GM19463 (cell line): ENCODE results near the gene CDKN1C.

ENCODE experiments used
- ATAC-seq: cut with Tn5 transposase; IDR thresholded peaks from one replicate; pipeline ENCODE4 v1.9.1; 2021; ENCODE audit warnings: mild to moderate bottlenecking, moderate library complexity; ENCODE audit not compliant: unreplicated experiment

CDKN1C gene

DNA sequence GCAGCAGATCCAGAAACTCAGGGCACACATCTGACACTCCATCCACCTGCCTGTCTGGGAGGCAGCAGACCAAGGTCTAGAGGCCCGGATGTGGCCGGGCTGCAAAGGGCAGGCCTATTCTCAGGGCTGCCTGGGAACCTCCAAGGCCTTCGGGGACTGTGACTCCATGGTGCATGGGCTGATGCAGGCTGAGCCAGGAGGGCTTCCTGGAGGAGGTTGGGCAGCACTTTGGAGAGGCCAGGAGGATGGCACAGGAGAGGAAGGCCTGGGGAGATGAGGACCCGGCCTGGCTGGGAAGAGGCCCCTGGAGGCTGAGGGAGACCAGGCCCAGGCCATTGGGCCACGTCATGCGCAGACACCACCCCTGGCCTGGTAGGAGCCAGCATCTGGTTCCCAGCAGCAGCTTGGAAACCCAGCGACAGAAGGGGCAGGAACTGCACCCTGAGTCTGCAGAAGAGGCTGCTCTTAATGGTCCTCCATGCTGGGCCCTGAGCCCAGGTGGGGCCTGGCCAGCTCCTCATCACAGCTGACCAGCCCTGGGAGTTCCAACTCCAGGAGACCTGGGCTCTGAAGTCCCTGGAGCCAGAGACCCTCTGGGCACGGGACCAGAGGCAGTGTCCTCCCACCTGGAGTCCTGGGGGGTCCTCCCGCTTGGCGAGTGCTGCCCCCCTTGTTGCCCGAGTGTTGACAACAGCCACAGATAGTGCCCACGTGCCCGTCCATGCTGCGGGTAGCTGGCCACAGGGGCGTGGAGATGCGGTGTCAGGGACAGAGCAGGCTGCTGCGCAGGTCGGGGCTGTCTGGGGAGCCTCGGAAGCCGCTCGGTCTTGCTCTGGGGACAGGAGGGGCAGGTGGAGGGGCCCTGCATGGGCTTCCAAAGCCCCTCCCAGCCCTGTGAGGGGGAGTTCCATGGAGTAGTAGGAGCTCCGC lies 38.1 kb upstream of the CDKN1C start:
- no peak for ATAC-seq

DNA sequence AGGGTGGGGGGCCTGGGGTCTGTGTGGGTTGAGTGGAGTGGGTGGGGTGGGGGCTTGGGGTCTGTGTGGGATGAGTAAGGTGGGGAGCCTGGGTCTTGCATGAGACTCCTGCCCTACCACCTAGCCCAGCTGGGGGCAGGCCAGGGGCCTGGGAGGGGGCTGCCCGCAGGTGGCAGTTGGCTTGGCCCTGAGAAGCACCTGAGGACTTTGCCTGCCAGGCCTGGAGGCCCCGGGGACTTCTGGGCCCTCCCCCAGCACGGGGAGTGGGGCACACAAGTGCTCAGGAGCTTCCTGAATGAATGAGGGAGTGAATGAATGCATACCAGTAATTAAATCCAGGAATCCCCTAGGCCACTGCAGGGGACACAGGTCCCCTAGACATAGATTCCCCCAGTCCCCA lies 37.1 kb upstream of the CDKN1C start:
- ATAC-seq = no peak

DNA sequence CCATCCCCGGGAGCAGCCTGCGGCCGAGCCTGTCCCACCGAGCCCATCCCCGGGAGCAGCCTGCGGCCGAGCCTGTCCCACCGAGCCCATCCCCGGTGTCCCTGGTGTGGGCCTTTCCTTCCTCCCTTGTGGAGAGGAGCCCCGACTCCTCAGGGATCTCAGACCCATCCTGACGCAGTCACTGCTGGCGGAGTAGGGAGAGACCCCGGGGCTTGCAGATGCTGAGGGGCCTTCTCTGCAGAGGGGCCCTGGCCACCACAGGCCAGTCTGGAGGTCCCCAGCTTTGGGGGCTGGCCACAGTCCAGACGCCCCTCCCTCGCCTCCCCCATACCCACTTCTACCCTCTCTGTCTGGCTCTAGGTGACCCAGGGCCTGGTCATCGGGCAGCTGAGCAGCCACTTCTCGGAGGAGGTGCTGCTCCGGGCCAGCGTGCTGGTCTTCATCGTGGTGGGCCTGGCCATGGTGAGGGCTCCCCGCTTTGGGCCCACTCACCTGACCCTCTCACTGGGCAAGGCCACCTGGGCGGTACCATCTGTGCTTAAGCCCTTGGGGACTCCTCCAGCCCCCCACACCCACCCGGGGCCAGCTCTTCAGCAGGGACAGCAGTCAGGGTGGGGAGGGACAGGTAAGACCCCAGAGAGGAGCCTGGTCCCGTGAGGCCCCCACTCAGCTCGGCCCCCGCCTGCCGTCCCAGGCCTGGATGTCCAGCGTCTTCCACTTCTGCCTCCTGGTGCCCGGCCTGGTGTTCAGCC lies 36.3 kb upstream of the CDKN1C start:
- no peak for ATAC-seq

DNA sequence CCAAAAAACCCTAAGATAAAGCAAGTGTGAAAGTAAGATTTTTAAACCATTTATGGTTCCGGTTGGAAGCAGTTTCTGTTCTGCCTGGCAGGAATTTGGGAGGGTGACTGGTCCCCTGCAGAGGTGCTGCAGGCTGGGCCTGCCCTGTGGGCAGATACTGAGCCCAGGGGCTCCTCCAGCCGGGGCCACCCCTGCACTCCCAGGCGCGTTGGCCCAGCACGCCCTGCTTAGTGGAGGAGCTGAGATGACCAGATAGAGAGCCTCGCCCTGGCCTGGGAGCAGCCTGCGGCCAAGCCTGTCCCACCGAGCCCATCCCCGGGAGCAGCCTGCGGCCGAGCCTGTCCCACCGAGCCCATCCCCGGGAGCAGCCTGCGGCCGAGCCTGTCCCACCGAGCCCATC lies 35.7 kb upstream of the CDKN1C start:
- no peak for ATAC-seq

DNA sequence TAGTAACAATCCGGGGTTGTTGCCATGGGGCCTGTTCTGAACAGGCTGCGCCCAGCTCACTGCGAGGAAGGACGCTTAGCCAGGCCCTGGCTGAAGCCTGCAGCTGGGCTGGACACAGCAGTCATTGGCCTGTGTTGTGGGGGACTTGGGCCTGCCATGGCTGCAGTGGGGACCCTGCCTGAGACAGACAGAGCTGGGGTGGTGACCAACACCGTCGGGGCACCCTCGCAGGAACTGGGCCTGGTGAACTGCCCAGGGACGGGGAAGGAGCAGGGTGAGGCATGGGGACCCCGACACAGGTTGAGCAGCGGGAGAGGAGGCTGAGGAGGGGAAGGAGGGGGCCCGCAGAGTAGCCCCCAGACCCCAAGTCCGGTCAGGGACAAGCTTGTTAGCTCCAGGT lies 34.8 kb upstream of the CDKN1C start:
- ATAC-seq = no peak

DNA sequence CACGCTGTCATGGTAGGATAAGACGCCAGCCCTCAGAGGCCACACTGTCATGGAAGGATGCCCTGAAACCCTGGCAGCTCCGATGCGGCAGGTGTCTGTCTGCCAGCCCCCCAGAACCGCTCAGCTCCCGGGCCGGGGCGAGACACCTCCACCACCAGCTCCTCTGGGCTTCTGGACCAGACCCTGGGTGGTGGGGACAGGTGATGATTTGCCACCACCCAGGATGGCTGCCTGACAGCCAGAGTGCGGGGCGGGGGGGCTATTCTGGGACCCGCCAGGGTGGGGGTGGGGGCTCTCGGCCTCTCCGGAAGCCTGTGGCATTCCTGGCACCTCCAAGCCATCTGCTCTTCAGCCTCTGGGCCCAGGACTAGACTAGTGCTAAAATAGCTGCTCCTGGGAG lies 34.3 kb upstream of the CDKN1C start:
- no peak for ATAC-seq

DNA sequence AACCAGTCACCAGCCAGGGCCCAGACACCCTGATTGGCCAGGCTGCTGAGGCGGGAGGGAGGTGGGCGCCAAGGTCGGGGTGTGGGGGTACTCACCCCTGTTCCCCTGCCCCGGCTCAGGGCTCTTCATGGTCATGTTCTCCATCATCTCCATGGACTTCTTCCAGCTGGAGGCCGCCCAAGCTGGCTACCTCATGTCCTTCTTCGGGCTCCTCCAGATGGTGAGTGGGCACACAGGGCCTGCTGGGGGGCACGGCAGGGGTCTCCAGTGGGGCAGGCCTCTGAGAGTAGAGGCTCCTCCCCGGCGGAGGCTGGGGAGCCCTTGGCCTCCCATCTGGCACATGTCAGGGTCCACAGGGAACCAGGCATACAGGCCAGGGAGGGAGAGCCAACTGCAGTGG lies 33.6 kb upstream of the CDKN1C start:
- ATAC-seq = no peak

DNA sequence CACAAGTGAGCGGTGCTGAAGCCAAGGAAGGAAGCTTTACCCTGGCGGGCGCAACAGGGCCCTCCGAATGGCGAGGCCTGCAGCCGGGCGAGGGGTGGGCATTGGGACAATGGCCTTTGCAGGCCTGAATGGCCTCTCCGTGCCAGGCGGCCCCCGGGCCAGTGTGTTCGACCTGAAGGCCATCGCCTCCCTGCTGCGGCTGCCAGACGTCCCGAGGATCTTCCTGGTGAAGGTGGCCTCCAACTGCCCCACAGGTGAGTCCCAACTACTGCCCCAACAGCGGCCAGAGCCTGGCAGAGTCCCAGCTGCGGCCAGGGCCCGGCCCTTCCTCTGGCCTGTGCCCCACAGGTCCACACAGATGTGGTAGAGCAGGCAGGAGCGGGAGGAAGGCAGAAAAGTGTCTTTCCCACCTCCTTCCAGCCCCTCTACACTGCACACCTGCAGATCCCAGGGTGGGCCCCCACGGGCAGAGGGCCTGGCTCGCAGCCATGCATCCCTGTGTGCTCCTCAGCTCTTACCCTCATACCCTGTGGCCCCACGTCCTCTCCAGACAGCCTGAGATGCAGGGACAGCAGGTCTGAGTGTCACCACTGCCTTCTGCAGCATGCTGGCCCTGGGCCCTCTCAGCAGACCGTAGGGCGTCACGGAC lies 32.4 kb upstream of the CDKN1C start:
- ATAC-seq = no peak

DNA sequence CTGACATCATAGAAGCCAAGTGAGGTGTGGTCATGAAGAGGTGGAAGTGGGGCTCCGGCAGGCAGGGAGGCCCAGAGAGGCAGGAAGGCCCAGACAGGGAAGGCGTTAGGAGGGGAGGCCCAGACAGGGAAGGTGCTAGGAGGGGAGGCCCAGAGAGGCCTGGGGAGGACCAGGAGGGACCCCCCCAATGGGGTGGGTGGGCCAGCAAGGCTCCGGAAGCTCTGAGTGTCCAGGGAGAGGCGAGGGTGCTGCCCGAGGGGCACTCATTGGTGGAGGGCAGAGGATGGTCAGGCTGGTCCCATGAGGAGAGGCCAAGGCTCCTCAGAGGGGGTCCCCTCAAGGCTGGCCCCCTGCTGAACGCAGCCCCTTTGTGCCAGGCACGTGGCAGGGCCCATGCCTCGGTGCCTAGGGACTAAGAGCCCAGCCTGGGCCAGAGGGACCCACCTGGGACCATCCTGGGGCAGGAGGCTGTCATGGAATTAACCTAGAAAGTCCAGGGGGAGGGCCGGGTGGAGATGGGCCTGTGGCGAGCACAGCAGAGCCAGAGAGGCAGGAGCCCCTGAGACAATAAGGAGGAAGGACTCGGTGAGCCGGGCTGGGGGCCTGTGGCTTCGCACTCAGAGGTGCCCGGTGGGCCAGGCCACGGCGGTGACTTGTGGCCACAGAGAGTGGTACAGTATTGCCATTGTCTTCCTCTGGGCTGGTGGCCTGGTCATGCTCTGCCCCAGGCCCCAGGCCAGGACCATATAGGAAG lies 31.5 kb upstream of the CDKN1C start:
- ATAC-seq = no peak

DNA sequence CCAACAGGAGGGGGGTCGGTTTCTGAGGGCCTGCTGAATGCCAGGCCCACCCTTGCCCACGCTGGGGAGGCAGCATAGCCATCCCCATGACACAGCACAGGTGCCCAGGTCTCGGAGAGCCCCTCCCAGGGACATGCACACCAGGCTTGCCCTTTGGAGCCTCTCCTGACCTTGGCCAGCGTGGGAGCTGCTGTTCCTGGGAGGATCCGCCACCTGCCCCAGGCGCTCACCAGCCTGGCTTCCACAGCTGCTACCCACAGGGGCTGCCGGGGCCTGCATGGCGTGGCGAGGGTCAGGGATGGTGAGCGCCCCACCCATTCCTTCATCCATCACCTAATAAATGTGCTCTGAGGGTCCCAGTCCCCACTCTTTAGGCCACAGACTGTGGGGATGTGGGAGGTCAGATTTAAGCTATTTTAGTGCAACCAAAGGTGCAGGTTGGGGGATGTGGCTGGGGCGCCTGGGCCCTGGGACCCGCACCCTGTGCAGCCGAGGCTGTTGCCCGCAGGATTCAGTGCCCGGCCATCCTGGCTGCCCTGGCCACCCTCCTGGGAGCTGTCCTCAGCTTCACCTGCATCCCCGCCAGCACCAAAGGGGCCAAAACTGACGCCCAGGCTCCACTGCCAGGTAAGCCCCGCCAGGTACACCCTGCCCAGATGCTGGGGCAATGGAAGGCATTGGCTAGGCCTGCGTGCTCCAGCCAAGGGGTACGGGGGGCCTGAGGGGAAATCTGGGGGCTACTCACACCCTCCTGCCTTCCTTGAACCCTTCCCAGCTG lies 30.7 kb upstream of the CDKN1C start:
- ATAC-seq = no peak

DNA sequence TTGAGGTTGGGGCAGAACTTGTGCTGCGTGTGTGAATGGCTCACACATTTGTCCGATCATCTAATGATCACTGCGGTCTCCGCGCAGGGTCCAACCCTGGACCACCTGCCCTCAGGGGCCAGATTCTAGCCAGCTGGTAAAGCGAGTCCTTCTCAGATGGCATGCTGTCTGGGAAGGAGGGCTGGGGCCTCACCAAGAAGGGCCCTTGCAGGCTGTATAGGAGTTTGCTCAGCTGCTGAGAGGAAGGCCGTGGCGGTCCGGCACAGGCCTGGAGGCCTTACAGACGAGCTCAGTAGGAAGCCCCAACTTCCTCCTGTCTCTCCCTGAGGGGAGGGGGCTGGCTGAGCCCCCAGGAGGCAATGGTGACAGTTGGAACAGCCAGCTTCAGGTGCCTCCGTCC lies 29.9 kb upstream of the CDKN1C start:
- no peak for ATAC-seq

DNA sequence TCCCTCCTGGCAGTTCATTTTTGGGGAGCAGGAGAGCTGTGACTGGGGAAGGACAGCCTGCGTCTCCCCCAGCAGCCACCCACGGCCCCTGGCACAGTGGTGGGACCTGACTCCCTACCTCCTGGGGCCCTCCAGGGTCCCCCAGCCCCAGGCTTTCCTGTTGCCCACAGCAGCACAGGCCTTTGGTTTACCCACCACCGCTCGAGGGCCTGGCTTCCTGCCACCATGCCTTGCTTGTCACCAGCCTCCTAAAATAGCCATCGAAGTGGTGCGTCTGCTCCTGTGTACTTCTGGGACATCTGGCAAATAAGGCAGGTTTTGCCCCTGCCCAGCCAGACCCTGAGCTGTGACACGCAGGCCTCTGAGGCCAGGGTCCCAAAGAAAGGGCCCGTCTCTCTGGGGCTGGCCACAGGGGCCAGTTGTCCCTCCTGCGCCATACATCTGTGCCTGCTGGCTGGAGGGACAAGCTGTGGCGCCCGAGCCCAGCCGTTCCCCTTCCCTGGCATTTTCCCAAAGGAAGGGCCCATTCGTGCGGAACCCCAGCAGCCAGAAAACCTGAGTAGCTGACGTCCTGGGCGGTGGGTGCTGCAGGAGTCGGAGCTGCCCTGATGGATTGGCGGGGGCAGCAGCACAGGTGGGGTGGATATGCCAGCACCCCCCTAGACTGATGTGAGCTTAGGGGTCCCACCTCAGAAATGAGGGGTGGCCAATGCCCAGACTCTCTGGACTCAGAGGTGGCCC lies 29.1 kb upstream of the CDKN1C start:
- no peak for ATAC-seq

DNA sequence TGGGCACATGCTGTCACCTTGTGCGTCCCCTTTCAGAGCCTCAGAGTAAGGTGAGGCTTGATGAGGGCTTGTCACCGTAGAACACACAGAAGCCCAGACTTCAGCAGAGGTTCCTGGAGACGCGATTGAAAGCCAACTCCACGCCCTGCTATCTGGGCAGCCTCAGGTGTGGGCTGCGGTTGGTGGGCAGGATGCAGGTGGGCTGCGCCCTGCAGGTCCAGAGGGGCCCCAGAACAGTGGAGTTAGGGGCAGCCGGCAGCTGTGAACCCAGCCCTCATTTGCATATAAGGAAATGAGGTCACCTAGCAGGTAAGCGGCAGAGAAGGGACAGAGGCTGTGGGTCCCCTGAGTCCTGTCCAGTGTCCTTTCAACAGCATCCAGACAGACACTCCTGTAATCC lies 28.2 kb upstream of the CDKN1C start:
- no peak for ATAC-seq

DNA sequence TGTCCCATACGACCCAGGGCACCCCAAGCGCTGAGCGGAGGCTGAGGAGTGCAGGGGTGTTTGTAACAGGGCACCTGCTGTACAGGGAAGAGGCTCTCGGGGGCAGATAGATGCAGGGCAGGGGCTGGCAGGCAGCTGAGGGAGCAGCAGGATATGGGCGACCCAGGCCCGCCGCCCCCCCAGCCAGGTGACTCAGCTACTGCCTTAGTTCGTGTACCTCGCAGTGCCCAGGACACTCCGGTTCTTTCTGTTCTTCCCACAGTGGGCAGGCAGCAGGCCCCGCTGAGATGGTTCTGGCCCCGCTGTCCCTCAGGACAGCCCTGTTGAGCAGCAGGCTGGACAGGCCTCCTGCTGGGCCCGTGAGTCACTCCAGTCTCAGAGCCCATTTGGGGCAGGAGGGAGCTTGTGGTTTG lies 27.4 kb upstream of the CDKN1C start:
- ATAC-seq = no peak

DNA sequence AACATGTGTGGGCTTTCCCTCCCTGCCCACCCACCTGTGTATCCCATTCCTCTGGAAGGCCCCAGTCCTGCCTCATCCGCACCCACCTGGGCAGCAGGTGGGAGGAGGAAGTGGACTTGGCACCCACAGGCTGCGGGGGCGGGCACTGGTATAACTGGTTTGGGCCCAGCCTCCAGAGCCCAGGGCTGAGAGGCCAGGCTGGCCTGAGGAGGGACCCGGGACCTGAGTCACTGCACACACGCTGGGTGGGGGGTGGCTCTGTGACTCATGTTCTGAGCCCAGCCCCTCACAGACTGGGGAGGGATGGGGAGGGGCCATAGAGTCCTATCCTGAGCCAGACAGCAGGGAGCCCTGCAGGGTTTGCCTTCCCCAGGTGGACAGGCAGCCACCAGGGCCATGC lies 26.9 kb upstream of the CDKN1C start:
- ATAC-seq = no peak

DNA sequence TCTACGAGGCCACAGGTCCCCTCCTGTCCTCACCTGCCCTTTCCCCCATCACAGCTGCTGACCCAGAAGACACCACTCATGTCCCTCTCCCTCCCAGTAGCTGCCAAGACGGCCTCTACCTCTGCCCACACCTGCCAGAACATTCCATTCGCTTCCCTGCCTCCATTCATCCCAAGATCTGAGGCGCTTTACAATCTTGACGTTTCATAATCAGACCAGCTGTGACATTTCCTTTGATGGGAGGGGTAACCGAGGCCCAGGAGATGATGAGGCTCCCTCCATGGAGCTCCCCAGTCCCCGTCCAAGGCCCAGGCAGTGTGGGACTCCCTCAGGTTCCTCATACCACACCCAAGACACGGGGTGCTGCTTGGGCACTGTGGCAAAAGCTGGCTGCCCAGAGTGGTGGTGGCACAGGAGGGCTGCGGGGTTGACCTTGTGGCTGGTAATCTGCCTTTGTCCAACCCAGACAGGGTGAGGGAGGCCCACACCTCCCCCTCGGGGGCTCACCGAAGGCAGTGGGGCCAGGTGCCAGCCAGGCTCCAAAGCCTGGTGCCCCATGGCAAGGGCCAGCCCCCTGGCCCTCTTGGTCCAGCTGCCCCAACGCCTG lies 26.3 kb upstream of the CDKN1C start:
- no peak for ATAC-seq

DNA sequence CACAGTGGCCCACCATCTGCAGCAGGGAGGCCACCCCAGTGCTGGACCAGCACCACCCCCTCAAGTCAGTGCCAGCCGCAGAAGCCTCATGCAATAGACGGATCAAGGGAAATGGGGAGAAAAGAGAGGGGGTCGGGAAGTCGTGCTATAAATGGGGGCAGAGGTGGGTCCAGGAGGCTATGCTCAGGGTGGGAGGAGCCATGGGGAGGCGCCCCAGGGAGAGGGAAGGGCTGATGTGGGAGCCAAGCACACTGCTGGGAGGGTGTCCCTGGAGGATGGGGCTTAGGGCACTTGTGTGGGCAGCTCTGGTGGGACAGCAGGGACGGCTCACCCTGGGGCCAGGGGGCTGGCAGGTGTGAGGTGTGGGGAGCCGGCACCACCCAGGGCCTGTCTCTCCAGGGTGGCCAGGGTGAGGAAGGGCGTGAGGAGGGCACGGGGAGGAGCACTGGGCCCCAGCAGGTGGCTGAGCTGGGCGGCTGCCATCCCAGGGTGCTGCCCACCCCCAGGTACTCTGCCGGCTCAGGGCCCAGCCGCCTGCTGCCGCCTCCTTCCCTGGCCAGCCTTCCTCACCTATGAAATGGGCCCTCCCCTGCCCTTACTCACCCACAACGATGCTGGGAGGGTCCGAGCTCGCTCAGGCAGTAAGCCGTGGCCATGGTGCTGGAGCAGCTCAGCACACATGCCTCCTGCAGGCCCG lies 25.7 kb upstream of the CDKN1C start:
- no peak for ATAC-seq

DNA sequence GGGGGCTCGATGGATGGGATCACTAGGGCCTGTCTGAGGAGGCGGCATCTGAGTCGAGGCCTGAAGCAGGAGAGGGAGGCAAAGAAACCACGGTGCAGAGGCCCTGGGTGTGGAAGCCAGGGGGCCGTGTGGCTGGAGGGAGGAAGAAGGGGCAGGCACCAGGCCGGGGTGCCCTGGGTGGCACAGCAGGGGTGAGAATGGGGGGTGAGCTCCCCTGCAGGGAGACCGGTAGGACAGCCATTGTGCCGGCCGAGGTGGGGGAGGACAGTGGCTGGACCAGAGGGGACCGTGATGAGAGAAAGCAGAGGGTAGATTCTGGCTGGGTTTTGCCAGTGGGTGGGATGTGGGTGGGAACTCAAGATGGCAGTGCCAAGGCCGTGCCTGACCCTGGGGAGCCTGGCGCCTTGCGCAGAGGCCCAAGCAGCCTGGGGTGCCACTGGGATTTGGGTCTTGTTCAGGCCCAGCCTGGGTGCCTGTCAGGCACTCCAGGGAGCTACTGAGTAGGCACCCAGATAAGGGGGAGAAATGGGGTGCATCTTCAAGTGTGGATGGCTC lies 24.9 kb upstream of the CDKN1C start:
- ATAC-seq = no peak
